Stimulated activated CD8-positive, alpha-beta memory T cell treated with anti-CD3 and anti-CD28 coated beads, Interleukin-4, amount 100 ng/mL, for 24 hours (primary cell): ENCODE measurements around the gene TLCD5.

Source experiments
- DNase-seq: peaks from one replicate; pipeline ENCODE4 v3.0.0-alpha.2; 2020; ENCODE audit warnings: low read depth

TLCD5 gene

DNA sequence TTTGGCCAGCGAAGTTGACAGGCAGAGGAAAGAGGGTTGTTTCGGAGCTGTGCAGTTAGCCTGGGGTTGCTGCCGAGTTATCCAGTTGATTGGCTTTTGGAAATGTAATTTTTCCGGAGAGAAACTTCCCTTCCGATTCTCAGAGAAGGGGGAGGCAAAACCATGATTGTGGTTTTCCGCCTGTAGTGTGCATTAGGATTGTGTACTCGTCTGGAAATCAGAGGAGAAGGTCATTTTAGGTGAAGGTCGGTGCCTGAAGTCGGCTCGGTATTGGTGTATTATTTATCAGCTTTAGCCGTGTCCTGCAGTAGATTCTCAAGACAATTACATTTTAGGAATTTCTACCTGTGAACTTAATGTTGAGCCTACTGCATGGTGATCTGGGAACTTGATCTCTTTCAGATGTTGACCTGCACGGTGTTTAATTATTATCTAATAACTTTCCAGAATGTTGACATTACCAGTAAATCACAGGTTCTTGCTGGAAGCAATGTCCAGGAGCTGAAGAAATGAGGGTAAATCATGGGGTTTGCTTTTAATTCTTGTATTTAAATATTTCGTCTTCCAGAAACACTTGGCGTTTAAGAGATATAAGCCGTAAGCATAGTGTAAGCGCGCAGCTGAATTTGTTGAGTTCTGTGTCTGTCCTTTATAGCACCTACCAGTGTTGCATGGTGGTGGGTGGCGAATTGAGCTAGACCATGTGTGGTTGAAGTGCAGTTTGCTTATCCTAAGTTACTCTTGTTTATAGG is 12.4 kb downstream of the TLCD5 start:
- DNase-seq: no peak

GRCh38 chr11:120338107-120338933 is 13.2 kb downstream of the TLCD5 start:
- DNase-seq: no peak

DNA sequence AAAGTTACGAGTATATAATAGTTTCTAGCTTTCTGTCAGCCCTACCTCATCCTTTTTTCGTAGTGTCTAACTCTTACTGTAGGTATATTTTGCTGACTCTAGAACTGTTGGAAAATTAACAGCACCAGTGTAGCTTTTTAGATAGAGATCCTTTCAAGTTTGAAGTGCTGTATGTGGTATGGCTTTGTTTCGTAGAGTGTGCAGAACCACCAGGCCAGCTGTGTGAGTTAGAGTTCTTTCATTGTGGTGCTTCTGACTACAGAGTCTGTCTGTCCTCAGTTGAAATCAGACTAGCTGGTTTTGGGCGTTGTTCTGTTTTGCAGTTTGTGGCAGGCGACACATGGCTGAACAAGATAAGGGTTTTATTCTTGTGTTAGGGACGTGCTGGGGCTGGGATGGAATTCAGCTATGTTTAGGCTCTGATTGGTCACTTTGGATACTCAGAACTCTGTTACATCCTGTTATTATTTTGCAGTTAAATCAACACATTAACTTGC is 14.3 kb downstream of the TLCD5 start:
- no peak for DNase-seq

DNA sequence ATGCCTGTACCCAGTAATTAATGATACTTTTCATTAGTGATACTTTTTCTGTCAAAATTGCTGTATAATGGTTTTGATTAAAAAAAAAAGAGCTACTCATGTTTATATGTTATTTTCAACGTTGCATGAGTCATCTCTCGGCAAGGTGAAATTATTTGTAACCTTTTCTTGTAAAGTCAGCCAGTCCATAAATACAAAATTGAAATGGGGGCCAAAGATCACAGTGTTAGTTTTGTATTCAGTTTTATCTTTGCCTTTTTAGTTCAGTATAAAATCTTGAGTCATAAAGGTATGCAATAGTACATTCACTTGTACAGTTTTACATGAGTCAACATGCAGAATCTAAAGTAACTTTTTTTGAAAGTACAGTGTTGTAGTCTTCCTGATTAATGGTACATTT is 15.4 kb downstream of the TLCD5 start:
- no peak for DNase-seq

GRCh38 chr11:120342226-120342625 is 17.1 kb downstream of the TLCD5 start:
- no peak for DNase-seq

GRCh38 chr11:120342678-120343077 is 17.6 kb downstream of the TLCD5 start:
- DNase-seq: no peak

- DNase-seq: no peak
Measured at GRCh38 chr11:120343429-120343828, 18.3 kb downstream of the TLCD5 start.

DNA sequence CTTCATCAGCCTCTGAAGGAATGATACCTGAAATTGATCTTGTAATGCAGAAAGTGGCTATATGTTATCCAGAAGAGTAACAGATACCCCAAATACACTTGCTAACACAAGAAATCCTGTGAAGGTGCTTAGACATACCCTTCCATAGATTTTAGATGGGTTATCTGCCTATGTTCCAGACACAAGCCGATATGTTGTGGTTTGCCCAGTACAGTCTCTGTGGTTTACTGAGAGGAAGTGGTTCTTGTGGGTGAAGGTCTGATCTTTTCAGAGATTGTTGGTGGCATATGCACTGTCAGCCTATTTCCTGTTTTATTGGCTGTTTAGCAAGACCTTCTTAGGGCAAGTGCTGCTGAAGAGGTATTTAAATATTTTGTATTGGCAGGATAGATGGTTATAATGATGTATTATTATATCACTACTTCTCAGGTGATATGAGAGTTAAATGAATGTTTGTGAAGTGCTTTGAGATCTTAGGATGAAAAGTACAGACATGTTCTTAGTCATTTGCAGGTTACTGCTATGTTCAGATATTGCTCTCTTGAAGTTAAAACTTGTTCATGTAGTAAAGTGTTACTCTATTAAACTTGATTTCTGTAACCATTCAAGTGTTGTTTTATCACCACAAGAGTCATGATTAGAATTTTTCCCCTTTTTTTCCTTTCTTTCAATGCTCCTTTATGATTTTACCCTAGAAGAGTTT is 19.4 kb downstream of the TLCD5 start:
- no peak for DNase-seq

- DNase-seq: no peak
Measured at GRCh38 chr11:120346233-120346632, 21.1 kb downstream of the TLCD5 start.

GRCh38 chr11:120350637-120351036 is 25.5 kb downstream of the TLCD5 start:
- no peak for DNase-seq

DNA sequence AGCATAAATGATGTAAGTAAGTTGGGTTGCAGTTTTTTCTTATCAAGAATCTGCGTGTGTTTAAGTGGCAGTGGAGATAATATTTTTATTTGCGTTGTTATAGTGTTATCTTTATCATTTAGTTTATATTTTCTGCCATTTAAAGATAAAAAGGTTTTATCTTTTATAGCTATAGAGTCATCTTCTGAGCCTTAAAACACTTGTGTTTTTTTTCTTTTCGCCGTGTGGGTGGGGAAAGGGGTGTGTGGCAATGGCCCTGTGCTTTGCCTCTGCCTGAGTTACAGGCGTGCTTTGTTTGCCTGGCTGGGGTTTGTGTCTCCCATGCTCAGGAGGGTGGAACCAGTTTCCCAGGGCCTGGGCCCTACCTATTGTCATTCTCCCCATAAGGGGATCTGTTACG is 27.3 kb downstream of the TLCD5 start:
- DNase-seq: no peak

DNA sequence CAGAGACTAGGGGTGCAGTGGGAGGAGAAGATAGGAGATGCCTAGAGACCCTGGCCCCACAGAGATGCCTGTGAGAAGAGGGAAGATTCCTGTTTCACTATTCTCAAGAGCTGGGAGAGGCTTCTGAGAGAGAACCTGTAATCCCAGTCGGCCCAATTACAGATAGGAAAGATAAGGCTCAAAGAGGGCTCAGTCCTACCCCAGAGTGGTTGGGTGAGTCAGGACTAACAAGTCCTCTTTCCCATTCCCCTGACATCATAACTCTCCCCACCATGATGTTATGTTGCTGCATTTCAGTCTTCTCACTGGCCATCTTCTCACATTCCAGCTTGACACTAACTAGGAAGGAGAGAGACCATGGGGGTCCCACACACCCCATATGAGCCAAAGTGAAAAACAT is 29.0 kb downstream of the TLCD5 start:
- no peak for DNase-seq

DNA sequence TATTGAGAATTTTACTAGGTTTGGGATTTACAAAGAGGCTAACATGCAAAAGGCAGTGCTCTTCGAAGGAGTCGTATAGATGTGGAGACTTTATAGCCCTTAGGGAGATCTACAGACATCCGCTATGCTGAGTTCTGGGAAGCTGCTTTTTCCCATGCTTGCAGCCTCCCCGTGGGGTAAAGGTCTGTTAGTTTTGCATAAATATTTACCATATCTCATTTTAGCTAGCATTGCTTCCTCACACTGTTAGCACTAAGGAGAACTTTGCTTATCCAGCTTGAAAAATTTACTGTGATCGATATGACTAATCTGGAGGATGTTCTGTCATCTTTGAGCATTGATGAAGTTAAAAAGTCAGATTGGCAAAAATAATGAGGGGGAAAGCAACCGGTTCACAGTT is 29.7 kb downstream of the TLCD5 start:
- DNase-seq: no peak

GRCh38 chr11:120357620-120358019 is 32.5 kb downstream of the TLCD5 start:
- DNase-seq: no peak

DNA sequence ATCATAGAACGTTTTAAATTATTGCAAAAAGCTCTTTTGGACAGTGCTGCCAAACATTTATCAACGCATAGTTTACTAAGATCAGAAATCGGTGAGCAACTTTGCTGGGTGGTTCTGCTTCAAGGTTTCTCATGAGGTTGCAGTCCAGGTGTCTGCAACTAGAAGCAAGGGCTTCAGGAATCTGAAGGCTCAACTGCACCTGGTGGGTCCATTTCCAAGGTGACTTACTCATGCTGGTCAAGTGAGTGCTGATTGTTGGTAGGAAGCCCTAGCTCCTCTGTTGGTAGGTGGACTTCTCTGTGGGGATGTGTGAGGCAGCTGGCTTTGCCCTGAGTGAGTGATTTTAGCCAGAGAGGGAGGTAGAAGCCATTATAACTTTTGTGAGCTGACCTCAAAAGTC is 33.6 kb downstream of the TLCD5 start:
- DNase-seq: no peak

- DNase-seq: no peak
Measured at GRCh38 chr11:120363436-120363835, 38.3 kb downstream of the TLCD5 start.

DNA sequence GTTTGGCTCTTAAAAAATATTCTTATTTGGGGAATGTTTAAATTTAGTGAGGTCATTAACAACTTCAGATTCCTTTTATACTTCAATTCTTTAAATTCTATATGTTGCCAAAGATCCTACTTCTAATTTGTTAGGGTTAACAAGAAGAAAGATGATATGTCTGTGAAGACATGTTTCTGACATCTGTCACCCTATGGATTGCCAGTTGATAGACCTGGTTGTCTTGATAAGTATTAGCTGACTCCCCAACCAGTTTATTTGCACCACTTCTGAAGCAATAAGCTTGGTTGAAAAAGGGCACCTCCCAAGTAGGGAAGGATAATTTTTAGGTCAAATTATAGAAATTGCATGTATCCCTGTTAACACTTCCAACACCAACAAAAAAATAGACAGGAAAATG is 40.4 kb downstream of the TLCD5 start:
- DNase-seq: no peak

- no peak for DNase-seq
Measured at GRCh38 chr11:120372296-120372695, 47.2 kb downstream of the TLCD5 start.

DNA sequence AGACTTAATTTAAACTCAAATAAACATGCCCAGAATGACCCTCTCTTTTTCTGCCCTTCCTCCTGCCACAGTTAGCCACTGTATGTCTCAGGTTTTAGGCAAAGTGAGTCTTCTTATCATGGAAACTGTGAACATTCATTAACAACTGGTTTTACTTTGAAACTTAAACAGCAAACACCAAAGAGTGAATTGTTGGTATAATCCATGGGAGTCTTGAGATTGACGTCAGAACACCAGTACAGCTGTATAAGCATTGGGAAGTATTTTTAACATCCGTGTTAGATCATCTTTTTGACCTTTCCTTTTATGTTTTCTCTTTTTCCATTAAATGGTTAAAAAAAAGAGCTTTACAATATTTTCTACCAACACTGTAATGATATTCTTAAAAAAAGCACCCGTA is 50.0 kb downstream of the TLCD5 start:
- DNase-seq: no peak

DNA sequence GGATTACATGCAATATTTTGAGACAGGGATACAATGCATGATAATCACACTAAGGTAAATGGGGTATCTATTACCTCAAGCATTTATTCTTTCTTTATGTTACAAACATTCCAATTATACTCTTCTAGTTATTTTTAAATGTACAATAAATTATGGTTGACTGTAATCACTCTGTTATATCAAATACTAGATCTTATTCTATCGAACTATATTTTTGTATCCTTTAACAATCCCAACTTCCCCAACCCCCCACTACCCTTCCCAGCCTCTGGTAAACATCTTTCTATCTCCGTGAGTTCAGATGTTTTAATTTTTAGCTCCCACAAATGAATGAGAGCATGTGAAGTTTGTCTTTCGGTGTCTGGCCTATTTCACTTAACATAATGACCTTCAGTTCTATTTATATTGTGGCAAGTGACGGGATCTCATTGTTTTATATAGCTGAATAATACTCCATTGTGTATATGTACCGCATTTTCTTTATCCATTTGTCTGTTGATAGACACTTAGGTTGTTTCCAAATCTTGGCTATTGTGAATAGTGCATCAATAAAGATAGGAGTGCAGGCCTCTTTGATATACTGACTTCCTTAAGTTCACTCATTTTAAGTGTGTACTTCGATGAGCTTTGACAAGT is 51.6 kb downstream of the TLCD5 start:
- DNase-seq: no peak

DNA sequence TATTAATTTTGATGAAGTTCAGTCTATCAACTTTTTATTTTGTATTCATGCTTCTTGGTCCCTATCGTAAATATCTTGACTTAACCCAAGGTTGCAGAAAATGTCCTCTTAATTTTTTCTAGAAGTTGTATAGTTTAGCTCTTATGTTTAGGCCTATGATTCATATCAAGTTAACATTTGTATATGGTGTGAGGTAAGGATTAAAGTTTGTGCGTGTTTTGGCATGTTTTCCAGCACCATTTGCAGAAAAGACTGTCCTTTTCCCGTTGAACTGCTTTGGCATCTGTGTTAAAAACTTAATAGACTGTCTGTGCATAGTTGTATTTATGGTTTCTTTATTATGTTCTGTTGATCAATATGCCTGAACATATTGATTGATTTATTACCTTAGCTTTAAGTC is 53.4 kb downstream of the TLCD5 start:
- DNase-seq: no peak

DNA sequence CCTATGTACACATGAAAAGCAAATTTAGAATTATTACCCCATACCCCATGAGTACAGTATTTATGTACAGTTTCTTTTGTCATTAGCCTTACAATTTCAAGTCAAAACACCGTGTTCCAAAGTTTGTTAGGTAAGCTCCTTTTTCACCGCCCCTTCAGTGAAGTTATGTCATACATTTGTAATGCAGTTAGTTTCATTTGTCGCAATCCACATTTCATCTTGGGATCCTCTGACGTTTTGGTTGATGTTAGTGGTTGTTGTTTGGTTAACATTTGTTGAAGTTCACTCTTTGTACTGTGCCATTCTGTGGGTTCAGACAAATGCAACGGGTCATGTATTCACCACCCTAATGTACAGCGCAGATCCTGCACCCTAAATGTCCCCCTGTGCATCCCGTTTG is 56.3 kb downstream of the TLCD5 start:
- no peak for DNase-seq
